AG09309 (cell line): ENCODE data around the gene SLC16A13.

Experiments
- DNase-seq: peaks from one replicate; pipeline ENCODE4 v3.0.0-alpha.2; 2010; ENCODE audit warnings: low read depth
- H3K4me3 ChIP-seq: 2 replicates; pipeline ENCODE4 v1.5.1; 2011; ENCODE audit warnings: mild to moderate bottlenecking, low read depth, low read length, moderate library complexity; ENCODE audit not compliant: control insufficient read depth
- CTCF ChIP-seq: IDR thresholded peaks from 2 replicates; pipeline ENCODE4 v1.5.1; 2011; ENCODE audit warnings: mild to moderate bottlenecking, low read depth, low read length, inconsistent platforms; ENCODE audit not compliant: insufficient read depth, control insufficient read depth; ENCODE audit errors: missing control alignments

Gene SLC16A13

GRCh38 chr17:7018331-7018964 is 17.4 kb upstream of the SLC16A13 start:
- no peak for TF ChIP-seq CTCF
- no peak for DNase-seq
- H3K4me3 ChIP-seq = no peak overlapping the region; the same call in 1 of the 2 replicates

GRCh38 chr17:7019367-7019766 is 16.4 kb upstream of the SLC16A13 start:
- no peak for DNase-seq
- peak overlapping the region; percentile 52 for H3K4me3 ChIP-seq
- TF ChIP-seq CTCF = no peak

- peak overlapping the region; percentile 52 for H3K4me3 ChIP-seq
- DNase-seq = no peak
These were observed 15.8 kb upstream of the SLC16A13 start for GRCh38 chr17:7019839-7020519.

GRCh38 chr17:7020894-7021664 is 14.7 kb upstream of the SLC16A13 start:
- H3K4me3 ChIP-seq = no peak overlapping the region
- DNase-seq = no peak
- TF ChIP-seq CTCF = no peak

More at GRCh38 chr17:7019839-7020519, 15.8 kb upstream of the SLC16A13 start:
- TF ChIP-seq CTCF = no peak

- peak; percentile 89 for TF ChIP-seq CTCF
- DNase-seq = no peak
- peak overlapping the region; percentile 25 for H3K4me3 ChIP-seq
These were observed 13.6 kb upstream of the SLC16A13 start for GRCh38 chr17:7021993-7022778.
